Esophagus muscularis mucosa (tissue), 4 donors: ENCODE data around the gene CHCHD6. TPM values are rescaled to one million over a fixed set of nuclear protein-coding genes. Genes with fewer than 3 reads are reported as not detected.

Source experiments
- DNase-seq: peaks from one replicate; pipeline ENCODE4 v3.0.0-alpha.2; 2017; ENCODE audit errors: extremely low spot score
- H3K27ac ChIP-seq, 4 donors: fragments of 200-600 bp; sonication (generic); replicated peaks in 1 of 4; 1 replicate in 3 of 4; 2 replicates in 1 of 4; pipeline ENCODE4 v1.5.1; 2016 to 2019; ENCODE audit warnings: mild to moderate bottlenecking in 1 of 4
- H3K27me3 ChIP-seq, 4 donors: fragments of 200-600 bp; sonication (generic); one replicate each; pipeline versions ENCODE4 v1.5.1 to v1.6.0; 2016 to 2019
- H3K36me3 ChIP-seq, 4 donors: fragments of 200-600 bp; sonication (generic); one replicate each; pipeline ENCODE4 v1.5.1; 2016 to 2019
- H3K4me1 ChIP-seq, 4 donors: fragments of 200-600 bp; sonication (generic); one replicate each; pipeline ENCODE4 v1.5.1; 2016 to 2019
- H3K4me3 ChIP-seq, 4 donors: fragments of 200-600 bp; sonication (generic); 1 replicate in 2 of 4; 2 replicates in 2 of 4; pipeline ENCODE4 v1.5.1; 2016 to 2019; ENCODE audit warnings: mild to moderate bottlenecking in 4 of 4, moderate library complexity in 1 of 4
- H3K9me3 ChIP-seq, 4 donors: fragments of 200-600 bp; sonication (generic); 1 replicate in 3 of 4; 2 replicates in 1 of 4; pipeline ENCODE4 v1.5.1; 2016 to 2019
- CTCF ChIP-seq, 3 experiments: fragments of 200-600 bp in 2 of 3; fragments of 450-650 bp in 1 of 3; sonication (generic) in 2 of 3; IDR thresholded peaks; one replicate each; pipeline ENCODE4 v1.5.1; 2017 to 2019; ENCODE audit warnings: antibody characterized with exemption in 3 of 3, mild to moderate bottlenecking in 2 of 3, moderate library complexity in 1 of 3
- EP300 ChIP-seq: sonication (generic); formaldehyde crosslinking; IDR thresholded peaks from one replicate; pipeline ENCODE4 v1.6.1; 2017; ENCODE audit warnings: antibody characterized with exemption
- POLR2A ChIP-seq: fragments of 450-650 bp; IDR thresholded peaks from one replicate; pipeline ENCODE4 v1.6.1; 2017; ENCODE audit warnings: antibody characterized with exemption, moderate library complexity, mild to moderate bottlenecking, low read depth
- POLR2AphosphoS5 ChIP-seq, 2 donors: sonication (generic); formaldehyde crosslinking; IDR thresholded peaks; one replicate each; pipeline ENCODE4 v1.6.1; 2017; ENCODE audit warnings: antibody characterized with exemption in 2 of 2
- WGBS: methylation state at CpG from one replicate; pipeline ENCODE4 v1.1.5; 2018; 5-methylcytosine and 5-hydroxymethylcytosine counted together
- intact Hi-C: fragments of 100-400 bp; cut with DNase I; formaldehyde crosslinking; loops from one replicate; pipeline ENCODE4 v1.15.1; 2023
- total RNA-seq, 4 donors: library from RNA; depleted of rRNA; stranded (reverse); fragments of >200 nt; gene quantifications; one replicate each; pipeline versions ENCODE4 v1.1.0 to v1.2.1, GENCODE V29; 2016

Gene CHCHD6
- total RNA-seq, 4 donors from 2014 or later: 10.3 to 13.4 (median 12.1) TPM

DNA sequence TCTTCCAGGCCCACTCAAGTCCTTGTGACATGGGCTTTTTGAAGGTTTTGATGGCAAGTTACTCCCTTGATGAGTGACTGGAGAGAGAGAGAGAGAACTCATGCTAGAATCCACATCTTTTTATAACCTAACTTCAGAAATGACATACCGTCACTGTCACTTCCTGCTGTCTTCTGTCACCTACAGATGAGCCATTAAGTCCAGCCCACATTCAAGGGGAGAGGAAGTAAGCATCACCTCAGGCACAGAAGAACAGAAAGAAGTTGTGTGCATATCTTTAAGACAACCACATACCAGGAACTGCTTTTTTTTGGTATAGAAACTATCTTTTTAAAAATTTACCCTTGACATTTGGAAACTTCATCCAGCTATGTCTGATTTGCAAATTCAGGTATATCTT is 32.5 kb upstream of the CHCHD6 start:
- Histone ChIP-seq H3K27ac (no peak overlapping the region), H3K4me1 (no peaks in the 10 kb centered on the region), H3K9me3 (peaks cover 0 to 11% (median 10%) of the 10 kb centered on the region in 4 donors), H3K36me3 (no peaks in the 10 kb centered on the region), H3K4me3 (no peak overlapping the region), H3K27me3 (peaks cover 0 to 18% (median 0%) of the 10 kb centered on the region in 4 donors)
- 68% methylated on average over 1 of the region's 1 CpG for WGBS
- DNase-seq: no peak
- TF ChIP-seq CTCF (IDR thresholded peaks at IDR 0.05): no peak
- no peak for TF ChIP-seq POLR2A
- no peak for TF ChIP-seq EP300
- TF ChIP-seq POLR2AphosphoS5 (IDR thresholded peaks at IDR 0.05): no peak
- intact Hi-C loops: loop anchor here (10.0 kb wide), 1 partner anchor 313 kb away; the partner anchor contains the start of gene PLXNA1

DNA sequence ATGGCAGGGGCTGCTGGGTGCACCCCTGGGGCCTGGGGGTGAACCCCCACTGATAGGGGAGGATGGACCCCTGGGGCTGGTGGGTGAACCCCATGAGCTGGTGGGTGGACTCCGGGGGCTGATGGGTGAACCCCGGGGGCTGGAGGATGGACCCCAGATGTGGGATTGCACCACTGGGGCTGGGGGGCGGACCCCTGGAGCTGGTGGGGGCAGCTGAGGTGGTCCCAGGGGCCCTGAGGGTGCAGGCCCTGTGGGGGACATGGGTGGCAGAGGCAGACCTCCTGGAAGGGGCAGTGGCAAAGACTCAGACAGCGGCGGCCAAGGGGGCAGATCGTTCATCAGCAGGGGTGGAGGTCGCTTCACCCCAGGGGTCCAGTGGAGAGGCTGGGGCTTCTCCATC is 31.7 kb upstream of the CHCHD6 start:
- intact Hi-C loops: loop anchor here (10.0 kb wide), 1 partner anchor 312 kb away; the partner anchor contains the start of gene PLXNA1
- H3K4me1 ChIP-seq: no peaks in the 10 kb centered on the region
- no peak for TF ChIP-seq EP300
- no peak for TF ChIP-seq POLR2AphosphoS5 (IDR thresholded peaks at IDR 0.05)
- no peak for TF ChIP-seq POLR2A
- TF ChIP-seq CTCF (IDR thresholded peaks at IDR 0.05): no peak
- peaks cover 0 to 11% (median 10%) of the 10 kb centered on the region in 4 donors for H3K9me3 ChIP-seq
- DNase-seq: no peak
- peaks cover 0 to 15% (median 0%) of the 10 kb centered on the region in 4 donors for H3K27me3 ChIP-seq
- H3K4me3 ChIP-seq: no peak overlapping the region
- H3K36me3 ChIP-seq: no peaks in the 10 kb centered on the region
- WGBS: 100% methylated on average over 1 of the region's 7 CpGs
- H3K27ac ChIP-seq: no peak overlapping the region

GRCh38 chr3:126672741-126673140 is 31.3 kb upstream of the CHCHD6 start:
- no peak for TF ChIP-seq POLR2A
- TF ChIP-seq CTCF (IDR thresholded peaks at IDR 0.05): no peak
- no peak for TF ChIP-seq POLR2AphosphoS5 (IDR thresholded peaks at IDR 0.05)
- TF ChIP-seq EP300: no peak
- Histone ChIP-seq H3K4me3 (no peak overlapping the region), H3K27me3 (peaks cover 0 to 15% (median 0%) of the 10 kb centered on the region in 4 donors), H3K4me1 (no peaks in the 10 kb centered on the region), H3K9me3 (peaks cover 0 to 11% (median 10%) of the 10 kb centered on the region in 4 donors), H3K27ac (no peak overlapping the region), H3K36me3 (no peaks in the 10 kb centered on the region)
- WGBS: 79% methylated on average over 5 of the region's 6 CpGs
- DNase-seq: peak; percentile 81
- intact Hi-C loops: loop anchor here (10.0 kb wide), 1 partner anchor 312 kb away; the partner anchor contains the start of gene PLXNA1

DNA sequence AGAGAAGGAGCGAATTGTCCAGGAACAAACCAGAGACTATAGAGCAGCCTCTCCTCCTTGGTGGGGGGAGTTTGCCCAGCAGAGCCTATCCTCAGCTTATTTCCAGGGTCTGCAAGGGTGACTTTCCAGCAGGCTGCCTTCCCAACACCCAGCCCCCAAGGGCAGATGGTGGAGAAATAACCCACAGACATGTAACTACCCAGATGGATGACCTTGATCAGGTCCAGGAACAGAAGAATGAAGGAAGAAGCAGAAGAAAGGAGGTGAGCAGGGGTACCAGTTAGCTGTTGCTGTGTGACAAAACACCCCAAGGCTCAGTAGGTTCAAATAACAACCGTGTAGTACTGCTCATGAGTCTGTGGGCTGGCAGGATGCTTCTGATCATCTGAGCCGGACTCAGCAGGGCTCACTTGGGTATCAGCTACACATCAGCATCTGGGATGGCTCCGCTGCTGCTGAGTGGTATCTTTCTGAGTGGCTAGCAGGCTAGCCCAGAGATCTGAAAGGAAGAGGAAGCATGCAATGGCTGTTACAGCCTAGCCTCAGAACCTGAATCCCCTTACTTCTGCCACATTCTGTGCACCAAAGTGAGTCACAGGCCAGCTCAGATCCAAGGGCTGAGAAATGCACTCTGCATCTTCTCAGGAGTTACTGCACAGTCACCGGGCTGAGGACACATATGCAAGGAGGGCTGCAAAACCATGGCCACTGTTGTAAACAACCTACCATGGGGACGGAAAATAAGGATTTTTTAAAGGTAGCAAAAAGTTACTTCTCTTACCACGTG is 26.9 kb upstream of the CHCHD6 start:
- peaks cover 5 to 9% (median 7%) of the 10 kb centered on the region in 4 donors for H3K4me1 ChIP-seq
- 70% methylated on average over 7 of the region's 7 CpGs for WGBS
- no peak for TF ChIP-seq EP300
- no peak for TF ChIP-seq CTCF (IDR thresholded peaks at IDR 0.05)
- TF ChIP-seq POLR2AphosphoS5 (IDR thresholded peaks at IDR 0.05): no peak
- TF ChIP-seq POLR2A: no peak
- intact Hi-C loops: loop anchor here (5.0 to 10.0 kb wide), 2 partner anchors 308 to 870 kb away; partner anchors contain the start of gene PLXNA1
- H3K27ac ChIP-seq: no peak overlapping the region
- peaks cover 0 to 11% (median 10%) of the 10 kb centered on the region in 4 donors for H3K9me3 ChIP-seq
- DNase-seq: peak; percentile 83
- H3K36me3 ChIP-seq: no peaks in the 10 kb centered on the region
- H3K4me3 ChIP-seq: no peak overlapping the region
- peaks cover 0 to 29% (median 0%) of the 10 kb centered on the region in 4 donors for H3K27me3 ChIP-seq
